ENCODE data around the gene GFRA1.

GRCh38 chr10:116237260-116237659 is 35.7 kb downstream of the GFRA1 start:
- TF ChIP-seq RBAK (tag by site-specific recombination; IDR thresholded peaks at IDR 0.05) (no peak), ZNF114 (tag by site-specific recombination; IDR thresholded peaks at IDR 0.05) (no peak), ZNF626 (tag by site-specific recombination; IDR thresholded peaks at IDR 0.05) (no peak), ZNF138 (tag by site-specific recombination; IDR thresholded peaks at IDR 0.05; ENCODE audit: borderline replicate concordance) (no peak)
- TF ChIP-seq, protein P1, sequence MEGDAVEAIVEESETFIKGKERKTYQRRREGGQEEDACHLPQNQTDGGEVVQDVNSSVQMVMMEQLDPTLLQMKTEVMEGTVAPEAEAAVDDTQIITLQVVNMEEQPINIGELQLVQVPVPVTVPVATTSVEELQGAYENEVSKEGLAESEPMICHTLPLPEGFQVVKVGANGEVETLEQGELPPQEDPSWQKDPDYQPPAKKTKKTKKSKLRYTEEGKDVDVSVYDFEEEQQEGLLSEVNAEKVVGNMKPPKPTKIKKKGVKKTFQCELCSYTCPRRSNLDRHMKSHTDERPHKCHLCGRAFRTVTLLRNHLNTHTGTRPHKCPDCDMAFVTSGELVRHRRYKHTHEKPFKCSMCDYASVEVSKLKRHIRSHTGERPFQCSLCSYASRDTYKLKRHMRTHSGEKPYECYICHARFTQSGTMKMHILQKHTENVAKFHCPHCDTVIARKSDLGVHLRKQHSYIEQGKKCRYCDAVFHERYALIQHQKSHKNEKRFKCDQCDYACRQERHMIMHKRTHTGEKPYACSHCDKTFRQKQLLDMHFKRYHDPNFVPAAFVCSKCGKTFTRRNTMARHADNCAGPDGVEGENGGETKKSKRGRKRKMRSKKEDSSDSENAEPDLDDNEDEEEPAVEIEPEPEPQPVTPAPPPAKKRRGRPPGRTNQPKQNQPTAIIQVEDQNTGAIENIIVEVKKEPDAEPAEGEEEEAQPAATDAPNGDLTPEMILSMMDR (tag by site-specific recombination; IDR thresholded peaks at IDR 0.05): no peak

Data from HEK293 (cell line).